B cell (primary cell): ENCODE measurements around the gene APOE. TPM values are rescaled to one million over a fixed set of nuclear protein-coding genes. Genes with fewer than 3 reads are reported as not detected.
"Not testable (repeated sequence)": the region's sequence is repeated elsewhere in the genome, so short reads cannot be mapped to it uniquely, and the experiment has no call there.

Source experiments
- ATAC-seq: fragments of 200-7000 bp; cut with Tn5 transposase; one replicate; pipeline ENCODE4 v1.10.0; 2021; ENCODE audit warnings: low read depth, mild to moderate bottlenecking, moderate number of reproducible peaks, moderate library complexity
- CTCF ChIA-PET: fragments of 350-600 bp; sonication (Branson Sonifier 250); formaldehyde crosslinking; loops from one replicate; lab custom pipeline; 2021; ENCODE audit warnings: antibody characterized with exemption, inconsistent platforms; lab: Charles Lee
- POLR2A ChIA-PET: fragments of 350-600 bp; sonication (Branson Sonifier 250); formaldehyde crosslinking; loops from one replicate; lab custom pipeline; 2021; ENCODE audit warnings: antibody characterized with exemption; lab: Charles Lee
- DNase-seq: peaks from one replicate; pipeline ENCODE4 v3.0.0; 2013
- H2AFZ ChIP-seq: 2 replicates; pipeline ENCODE4 v1.6.1; 2012; ENCODE audit warnings: mild to moderate bottlenecking, low read depth, low read length; ENCODE audit not compliant: insufficient read depth, poor library complexity, severe bottlenecking
- H3K27ac ChIP-seq, 2 donors: 1 replicate in 1 of 2; 2 replicates in 1 of 2; pipeline ENCODE4 v1.5.1; 2012 to 2013; ENCODE audit warnings: low read length in 2 of 2, mild to moderate bottlenecking in 2 of 2, moderate library complexity in 1 of 2
- H3K27me3 ChIP-seq, 4 experiments: fragments of 200-600 bp in 1 of 4; sonication (generic) in 1 of 4; replicated peaks in 1 of 4; 1 replicate in 2 of 4; 2 replicates in 2 of 4; pipeline versions ENCODE4 v1.6.1 to v1.7.0; 2013 to 2016; ENCODE audit warnings: low read length in 3 of 4, mild to moderate bottlenecking in 2 of 4, mixed read lengths in 1 of 4, moderate library complexity in 1 of 4; ENCODE audit not compliant: insufficient read depth in 4 of 4, control insufficient read depth in 3 of 4; ENCODE audit errors: control extremely low read depth in 1 of 4
- H3K36me3 ChIP-seq, 2 experiments: replicated peaks in 1 of 2; 1 replicate in 1 of 2; 2 replicates in 1 of 2; pipeline versions ENCODE4 v1.6.1 to v1.7.1; 2013; ENCODE audit warnings: low read length in 1 of 2; ENCODE audit not compliant: insufficient read depth in 2 of 2, control insufficient read depth in 1 of 2; ENCODE audit errors: control extremely low read depth in 1 of 2, extremely low read depth in 1 of 2
- H3K4me1 ChIP-seq, 2 donors: fragments of 200-600 bp in 1 of 2; sonication (generic) in 1 of 2; 1 replicate in 1 of 2; 2 replicates in 1 of 2; pipeline versions ENCODE4 v1.5.1 to v1.6.1; 2013 to 2017; ENCODE audit warnings: low read length in 2 of 2; ENCODE audit not compliant: control insufficient read depth in 2 of 2, insufficient read depth in 2 of 2
- H3K4me2 ChIP-seq: replicated peaks from 2 replicates; pipeline ENCODE3; 2012; ENCODE audit warnings: mild to moderate bottlenecking, low read depth, low read length; ENCODE audit not compliant: poor library complexity, severe bottlenecking
- H3K4me3 ChIP-seq, 5 experiments: fragments of 200-600 bp in 1 of 5; sonication (generic) in 1 of 5; 1 replicate in 3 of 5; 2 replicates in 2 of 5; pipeline versions ENCODE4 v1.5.1 to v1.7.0; 2011 to 2016; ENCODE audit warnings: low read length in 4 of 5, mild to moderate bottlenecking in 4 of 5, low read depth in 2 of 5, control low read depth in 1 of 5, moderate library complexity in 1 of 5; ENCODE audit not compliant: insufficient read depth in 1 of 5; ENCODE audit errors: control extremely low read depth in 1 of 5, extremely low read depth in 1 of 5
- H3K79me2 ChIP-seq: fragments of 200-600 bp; sonication (generic); one replicate; pipeline ENCODE4 v1.6.0; 2016; ENCODE audit warnings: low read length; ENCODE audit not compliant: control insufficient read depth, insufficient read depth
- H3K9ac ChIP-seq: fragments of 200-600 bp; sonication (generic); 2 replicates; pipeline ENCODE4 v1.6.1; 2017; ENCODE audit warnings: mild to moderate bottlenecking, low read length, moderate library complexity
- H3K9me3 ChIP-seq, 3 donors: one replicate each; pipeline versions ENCODE4 v1.6.1 to v1.7.1; 2013; ENCODE audit warnings: low read length in 2 of 3; ENCODE audit not compliant: control insufficient read depth in 2 of 3, insufficient read depth in 1 of 3; ENCODE audit errors: control extremely low read depth in 1 of 3
- H4K20me1 ChIP-seq: 2 replicates; pipeline ENCODE4 v1.6.0; 2012; ENCODE audit warnings: mild to moderate bottlenecking, low read length; ENCODE audit not compliant: insufficient read depth, control insufficient read depth, poor library complexity, severe bottlenecking
- H3K27ac Mint-ChIP-seq: one replicate; pipeline ENCODE4 v1.8.0; 2021; ENCODE audit warnings: mixed read lengths
- H3K27me3 Mint-ChIP-seq: one replicate; pipeline ENCODE4 v1.8.0; 2021; ENCODE audit warnings: mixed read lengths
- H3K4me1 Mint-ChIP-seq: one replicate; pipeline ENCODE4 v1.8.0; 2021; ENCODE audit warnings: mixed read lengths
- H3K4me3 Mint-ChIP-seq: one replicate; pipeline ENCODE4 v1.8.0; 2021; ENCODE audit warnings: mixed read lengths
- H3K9me3 Mint-ChIP-seq: one replicate; pipeline ENCODE4 v1.8.0; 2022; ENCODE audit warnings: mixed read lengths; ENCODE audit not compliant: insufficient read depth
- CTCF ChIP-seq: fragments of 200-600 bp; IDR thresholded peaks from one replicate; pipeline ENCODE4 v1.8.0; 2022; ENCODE audit warnings: antibody characterized with exemption, mild to moderate bottlenecking
- EZH2 ChIP-seq: IDR thresholded peaks from 2 replicates; pipeline ENCODE4 v1.6.1; 2012; ENCODE audit warnings: borderline replicate concordance, low read depth, mild to moderate bottlenecking, moderate library complexity, low read length; ENCODE audit not compliant: insufficient read depth, poor library complexity, severe bottlenecking
- WGBS: methylation state at CpG from one replicate; pipeline ENCODE4 v1.1.5; 2013; ENCODE audit warnings: missing lambda C conversion rate; ENCODE audit not compliant: insufficient coverage; 5-methylcytosine and 5-hydroxymethylcytosine counted together
- intact Hi-C: fragments of 100-400 bp; cut with micrococcal nuclease; formaldehyde crosslinking; loops from one replicate; pipeline ENCODE4 v1.10.0; 2022
- polyA plus RNA-seq: library from polyadenylated mRNA; depleted of rRNA; stranded (reverse); fragments of >200 nt; gene quantifications from 2 replicates; pipeline ENCODE4 v1.2.3, GENCODE V29; 2012
- total RNA-seq, 2 donors: library from RNA; stranded (reverse); fragments of 120-200 nt in 1 of 2; gene quantifications; 1 replicate in 1 of 2; 2 replicates in 1 of 2; pipeline versions ENCODE4 v1.2.3 to v1.2.4, GENCODE V29; 2013 to 2022

Gene APOE
- total and polyA plus RNA-seq, 2 donors (not counting 1 experiment from before 2014, with no cell fraction given): 0.74 to 2.8 TPM

DNA sequence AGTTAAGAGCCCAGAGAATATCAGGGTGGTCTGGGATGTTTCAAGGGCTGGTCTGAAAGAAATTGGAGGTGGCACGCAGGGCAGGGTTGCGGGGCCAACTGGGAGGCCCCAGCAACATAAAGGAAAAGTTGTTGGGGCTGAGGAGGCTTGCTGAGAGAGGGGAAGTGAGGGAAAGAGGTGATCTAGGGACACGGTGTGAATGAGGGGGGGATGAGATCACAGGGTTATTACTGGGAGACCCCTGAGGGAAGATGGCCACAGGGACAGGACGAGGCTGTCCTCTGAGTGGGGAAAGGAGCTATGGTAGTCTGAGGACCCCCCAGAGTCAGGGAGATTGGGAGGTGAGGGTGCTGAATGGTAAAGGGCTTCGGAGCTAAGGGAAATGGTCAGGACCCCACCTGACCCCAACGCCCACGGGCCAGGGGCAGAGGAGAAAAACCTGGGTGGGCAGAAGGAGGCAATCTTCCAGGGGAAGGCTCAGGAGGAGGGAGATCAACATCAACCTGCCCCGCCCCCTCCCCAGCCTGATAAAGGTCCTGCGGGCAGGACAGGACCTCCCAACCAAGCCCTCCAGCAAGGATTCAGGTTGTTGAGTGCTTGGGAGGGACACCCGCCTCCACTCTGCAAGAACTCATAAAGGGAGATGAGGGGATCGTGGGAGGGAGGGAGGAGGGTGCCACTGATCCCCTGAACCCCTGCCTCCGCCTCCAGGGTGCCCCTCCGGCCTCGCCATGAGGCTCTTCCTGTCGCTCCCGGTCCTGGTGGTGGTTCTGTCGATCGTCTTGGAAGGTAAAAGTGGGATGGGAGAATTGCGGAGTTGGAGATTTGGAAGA lies 20.9 kb downstream of the APOE start:
- H3K79me2 ChIP-seq, POLR2A ChIA-PET, ATAC-seq, H3K36me3 ChIP-seq, CTCF ChIA-PET, H3K9me3 Mint-ChIP-seq, H3K27ac Mint-ChIP-seq, H3K4me3 ChIP-seq, H4K20me1 ChIP-seq, H3K9me3 ChIP-seq, DNase-seq, H3K9ac ChIP-seq, H3K27ac ChIP-seq, H3K4me1 ChIP-seq, H3K4me1 Mint-ChIP-seq: not testable (repeated sequence)
- peak overlapping the region; percentile 69 for H3K4me3 Mint-ChIP-seq
- Histone ChIP-seq H3K4me2 (peak overlapping the region; percentile 51), H3K27me3 (peaks cover 0 to 10% (median 5%) of the 10 kb centered on the region in 4 experiments), H2AFZ (peak overlapping the region; percentile 27)
- intact Hi-C loops: loop anchor here (1.0 kb wide), 1 partner anchor 11 kb away; no protein-coding TSS in a partner anchor
- H3K27me3 Mint-ChIP-seq: peaks cover 18% of the 10 kb centered on the region
- WGBS: 76% methylated on average over 9 of the region's 19 CpGs

GRCh38 chr19:44927746-44928145 lies 22.1 kb downstream of the APOE start:
- no peaks in the 10 kb centered on the region for H3K9me3 Mint-ChIP-seq
- intact Hi-C loops: loop anchor here (1.0 kb wide), 1 partner anchor 12 kb away; no protein-coding TSS in a partner anchor
- H4K20me1 ChIP-seq: no peaks in the 10 kb centered on the region
- no peak overlapping the region for H3K4me3 Mint-ChIP-seq
- ChIA-PET POLR2A (no interaction called here), CTCF (no interaction called here)
- no peak overlapping the region for H2AFZ ChIP-seq
- no peak overlapping the region for H3K27ac ChIP-seq
- 91% methylated on average over 2 of the region's 5 CpGs for WGBS
- H3K4me2 ChIP-seq: no peak overlapping the region
- H3K9ac ChIP-seq: no peak overlapping the region
- H3K9me3 ChIP-seq: peaks cover 0 to 6% (median 0%) of the 10 kb centered on the region in 3 donors
- peaks cover 6% of the 10 kb centered on the region for H3K4me1 Mint-ChIP-seq
- no peaks in the 10 kb centered on the region for H3K36me3 ChIP-seq
- peaks cover 4 to 8% of the 10 kb centered on the region in 2 donors for H3K4me1 ChIP-seq
- peaks cover 18% of the 10 kb centered on the region for H3K27me3 Mint-ChIP-seq
- no peak for DNase-seq
- no peak overlapping the region for H3K4me3 ChIP-seq
- TF ChIP-seq CTCF: no peak
- no peak for TF ChIP-seq EZH2
- ATAC-seq: no peak
- no peaks in the 10 kb centered on the region for H3K79me2 ChIP-seq
- H3K27me3 ChIP-seq: peaks cover 0 to 10% (median 5%) of the 10 kb centered on the region in 4 experiments
- no peak overlapping the region for H3K27ac Mint-ChIP-seq
